Panc1 (cell line): Measurements from ENCODE around the gene ABCG2. TPM values are rescaled to one million over a fixed set of nuclear protein-coding genes. Genes with fewer than 3 reads are reported as not detected.

Source experiments
- ATAC-seq: fragments of 200-7000 bp; cut with Tn5 transposase; 2 replicates; pipeline ENCODE4 v1.9.1; 2020; ENCODE audit warnings: mild to moderate bottlenecking, moderate library complexity
- BruUV-seq: library from RNA; stranded (reverse); fragments of 400-500 nt; replicated peaks from 2 replicates; lab custom pipeline; 2021; lab: Mats Ljungman, UMichigan
- CTCF ChIA-PET: fragments of 300-600 bp; sonication (Branson Sonifier 250); formaldehyde crosslinking; loops from one replicate; lab custom pipeline; 2022; ENCODE audit warnings: antibody characterized with exemption; lab: Charles Lee
- POLR2A ChIA-PET: fragments of 300-600 bp; sonication (Branson Sonifier 250); formaldehyde crosslinking; loops from one replicate; lab custom pipeline; 2022; ENCODE audit warnings: antibody characterized with exemption; lab: Charles Lee
- DNase-seq: peaks from one replicate; pipeline ENCODE4 v3.0.0-alpha.2; 2010; ENCODE audit warnings: low read depth, low spot score
- H3K27ac ChIP-seq: 2 replicates; pipeline ENCODE4 v1.5.1; 2011; ENCODE audit warnings: mild to moderate bottlenecking, low read length, inconsistent platforms
- H3K27me3 ChIP-seq: fragments of 200-500 bp; sonication (Bioruptor generic); 2 replicates; pipeline ENCODE4 v1.6.0; 2014; ENCODE audit warnings: low read length, inconsistent platforms; ENCODE audit not compliant: control insufficient read depth, insufficient read depth
- H3K36me3 ChIP-seq: fragments of 200-500 bp; sonication (Bioruptor generic); 2 replicates; pipeline ENCODE4 v1.5.1; 2014; ENCODE audit warnings: inconsistent platforms, mild to moderate bottlenecking, low read length, moderate library complexity; ENCODE audit not compliant: control insufficient read depth, insufficient read depth
- H3K4me1 ChIP-seq: 2 replicates; pipeline ENCODE4 v1.5.1; 2011; ENCODE audit warnings: inconsistent platforms, mild to moderate bottlenecking, low read length, moderate library complexity; ENCODE audit not compliant: control insufficient read depth, insufficient read depth
- H3K4me3 ChIP-seq, 2 experiments: 2 replicates each; pipeline ENCODE4 v1.5.1; 2011 to 2012; ENCODE audit warnings: low read depth in 2 of 2, low read length in 2 of 2, mild to moderate bottlenecking in 2 of 2, inconsistent platforms in 1 of 2, moderate library complexity in 1 of 2
- H3K9me3 ChIP-seq: fragments of 200-500 bp; sonication (Bioruptor generic); 2 replicates; pipeline ENCODE4 v1.5.1; 2014; ENCODE audit warnings: low read depth, mild to moderate bottlenecking, inconsistent platforms, low read length, moderate library complexity; ENCODE audit not compliant: control insufficient read depth, insufficient read depth
- POLR2AphosphoS5 ChIP-seq: IDR thresholded peaks from 2 replicates; pipeline ENCODE4 v1.6.1; 2012; ENCODE audit warnings: mild to moderate bottlenecking, low read depth, low read length, moderate library complexity
- SIN3A ChIP-seq: IDR thresholded peaks from 2 replicates; pipeline ENCODE4 v1.6.1; 2012; ENCODE audit warnings: low read depth, mild to moderate bottlenecking, low read length, moderate library complexity, borderline replicate concordance; ENCODE audit not compliant: insufficient read depth
- TCF7L2 ChIP-seq: IDR thresholded peaks from 2 replicates; pipeline ENCODE4 v1.6.1; 2011; ENCODE audit warnings: mild to moderate bottlenecking, low read depth, low read length, inconsistent platforms
- in situ Hi-C: cut with HindIII; loops from 2 replicates; pipeline ENCODE4 v1.10.0; 2016; ENCODE audit warnings: low sequenced_read_pairs, low pct_unique_long_range_greater_than_20kb
- intact Hi-C: fragments of 100-400 bp; cut with micrococcal nuclease; formaldehyde crosslinking; loops from one replicate; pipeline ENCODE4 v1.10.0; 2022; ENCODE audit not compliant: unreplicated experiment
- total RNA-seq: library from RNA; stranded (reverse); gene quantifications from one replicate; pipeline ENCODE4 v1.2.1, GENCODE V29; 2021; ENCODE audit not compliant: unreplicated experiment
- TF ChIP-seq, protein P1 (sequence below): fragments of 450-650 bp; IDR thresholded peaks from 2 replicates; pipeline ENCODE4 v1.5.1; 2017; ENCODE audit warnings: mild to moderate bottlenecking
- TF ChIP-seq, protein P2 (sequence below), 2 experiments: IDR thresholded peaks; 2 replicates each; pipeline ENCODE4 v1.6.1; 2011 to 2012; ENCODE audit warnings: low read depth in 2 of 2, control low read depth in 1 of 2, low read length in 1 of 2, mild to moderate bottlenecking in 1 of 2, moderate library complexity in 1 of 2; ENCODE audit not compliant: insufficient read depth in 1 of 2

Gene ABCG2
- total RNA-seq, 1 experiment from 2014 or later, result 63.3 TPM

GRCh38 chr4:88104902-88105610 lies 53.4 kb downstream of the ABCG2 start:
- peak; percentile 43 for DNase-seq
- Histone ChIP-seq H3K36me3 (no peaks in the 10 kb centered on the region), H3K27me3 (no peaks in the 10 kb centered on the region), H3K4me1 (peaks cover 31% of the 10 kb centered on the region; the same call in 1 of the 2 replicates), H3K9me3 (no peaks in the 10 kb centered on the region), H3K27ac (peak overlapping the region; percentile 29; the same call in 1 of the 2 replicates), H3K4me3 (no peak overlapping the region)
- no peak for TF ChIP-seq POLR2AphosphoS5
- TF ChIP-seq, protein P1, sequence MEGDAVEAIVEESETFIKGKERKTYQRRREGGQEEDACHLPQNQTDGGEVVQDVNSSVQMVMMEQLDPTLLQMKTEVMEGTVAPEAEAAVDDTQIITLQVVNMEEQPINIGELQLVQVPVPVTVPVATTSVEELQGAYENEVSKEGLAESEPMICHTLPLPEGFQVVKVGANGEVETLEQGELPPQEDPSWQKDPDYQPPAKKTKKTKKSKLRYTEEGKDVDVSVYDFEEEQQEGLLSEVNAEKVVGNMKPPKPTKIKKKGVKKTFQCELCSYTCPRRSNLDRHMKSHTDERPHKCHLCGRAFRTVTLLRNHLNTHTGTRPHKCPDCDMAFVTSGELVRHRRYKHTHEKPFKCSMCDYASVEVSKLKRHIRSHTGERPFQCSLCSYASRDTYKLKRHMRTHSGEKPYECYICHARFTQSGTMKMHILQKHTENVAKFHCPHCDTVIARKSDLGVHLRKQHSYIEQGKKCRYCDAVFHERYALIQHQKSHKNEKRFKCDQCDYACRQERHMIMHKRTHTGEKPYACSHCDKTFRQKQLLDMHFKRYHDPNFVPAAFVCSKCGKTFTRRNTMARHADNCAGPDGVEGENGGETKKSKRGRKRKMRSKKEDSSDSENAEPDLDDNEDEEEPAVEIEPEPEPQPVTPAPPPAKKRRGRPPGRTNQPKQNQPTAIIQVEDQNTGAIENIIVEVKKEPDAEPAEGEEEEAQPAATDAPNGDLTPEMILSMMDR, result no peak
- no peak for TF ChIP-seq SIN3A
- TF ChIP-seq, protein P2, sequence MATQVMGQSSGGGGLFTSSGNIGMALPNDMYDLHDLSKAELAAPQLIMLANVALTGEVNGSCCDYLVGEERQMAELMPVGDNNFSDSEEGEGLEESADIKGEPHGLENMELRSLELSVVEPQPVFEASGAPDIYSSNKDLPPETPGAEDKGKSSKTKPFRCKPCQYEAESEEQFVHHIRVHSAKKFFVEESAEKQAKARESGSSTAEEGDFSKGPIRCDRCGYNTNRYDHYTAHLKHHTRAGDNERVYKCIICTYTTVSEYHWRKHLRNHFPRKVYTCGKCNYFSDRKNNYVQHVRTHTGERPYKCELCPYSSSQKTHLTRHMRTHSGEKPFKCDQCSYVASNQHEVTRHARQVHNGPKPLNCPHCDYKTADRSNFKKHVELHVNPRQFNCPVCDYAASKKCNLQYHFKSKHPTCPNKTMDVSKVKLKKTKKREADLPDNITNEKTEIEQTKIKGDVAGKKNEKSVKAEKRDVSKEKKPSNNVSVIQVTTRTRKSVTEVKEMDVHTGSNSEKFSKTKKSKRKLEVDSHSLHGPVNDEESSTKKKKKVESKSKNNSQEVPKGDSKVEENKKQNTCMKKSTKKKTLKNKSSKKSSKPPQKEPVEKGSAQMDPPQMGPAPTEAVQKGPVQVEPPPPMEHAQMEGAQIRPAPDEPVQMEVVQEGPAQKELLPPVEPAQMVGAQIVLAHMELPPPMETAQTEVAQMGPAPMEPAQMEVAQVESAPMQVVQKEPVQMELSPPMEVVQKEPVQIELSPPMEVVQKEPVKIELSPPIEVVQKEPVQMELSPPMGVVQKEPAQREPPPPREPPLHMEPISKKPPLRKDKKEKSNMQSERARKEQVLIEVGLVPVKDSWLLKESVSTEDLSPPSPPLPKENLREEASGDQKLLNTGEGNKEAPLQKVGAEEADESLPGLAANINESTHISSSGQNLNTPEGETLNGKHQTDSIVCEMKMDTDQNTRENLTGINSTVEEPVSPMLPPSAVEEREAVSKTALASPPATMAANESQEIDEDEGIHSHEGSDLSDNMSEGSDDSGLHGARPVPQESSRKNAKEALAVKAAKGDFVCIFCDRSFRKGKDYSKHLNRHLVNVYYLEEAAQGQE (IDR thresholded peaks at IDR 0.05; ENCODE audit: insufficient read depth in 1 of 2, low read depth in 2 of 2, low read length in 1 of 2), result no peak
- TF ChIP-seq TCF7L2, result no peak
- CTCF ChIA-PET, result no interaction called here
- in situ Hi-C loops, result no loop called here
- POLR2A ChIA-PET, result no interaction called here
- BruUV-seq, result no TSS peak
- peak; percentile 41; the same call in 1 of the 2 replicates for ATAC-seq
- intact Hi-C loops, result no loop called here

DNA sequence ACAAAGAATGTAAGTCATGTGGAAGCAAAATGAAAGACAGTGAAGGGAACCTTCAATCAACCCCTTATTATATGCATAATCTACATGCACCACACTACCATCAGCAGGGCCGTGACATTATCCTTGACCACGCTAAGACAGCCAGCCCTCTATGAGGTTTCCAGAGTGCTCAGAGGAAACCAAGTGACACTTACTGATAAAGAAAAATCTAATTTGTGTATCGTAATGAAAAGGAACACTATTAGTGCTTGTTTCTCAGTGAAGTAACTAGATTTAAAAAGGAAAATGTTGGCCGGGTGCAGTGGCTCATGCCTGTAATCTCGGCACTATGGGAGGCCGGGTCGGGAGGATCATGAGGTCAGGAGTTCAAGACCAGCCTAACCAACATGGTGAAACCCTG lies 56.4 kb downstream of the ABCG2 start:
- BruUV-seq, result no TSS peak
- H3K9me3 ChIP-seq, result no peaks in the 10 kb centered on the region
- peaks cover 13% of the 10 kb centered on the region; the same call in 1 of the 2 replicates for H3K4me1 ChIP-seq
- no peak overlapping the region for H3K27ac ChIP-seq
- no peaks in the 10 kb centered on the region for H3K36me3 ChIP-seq
- H3K4me3 ChIP-seq, result no peak overlapping the region
- ATAC-seq (no peak), DNase-seq (no peak)
- intact Hi-C loops, result no loop called here
- TF ChIP-seq, protein P1, result no peak
- TF ChIP-seq POLR2AphosphoS5 (no peak), TCF7L2 (no peak), SIN3A (no peak)
- TF ChIP-seq, protein P2 (IDR thresholded peaks at IDR 0.05; ENCODE audit: insufficient read depth in 1 of 2, low read depth in 2 of 2, low read length in 1 of 2), result no peak
- CTCF ChIA-PET, result no interaction called here
- POLR2A ChIA-PET, result no interaction called here
- H3K27me3 ChIP-seq, result no peaks in the 10 kb centered on the region
- in situ Hi-C loops, result no loop called here
